Measurements from ENCODE around the gene XKR8. TPM values are rescaled to one million over a fixed set of nuclear protein-coding genes. Genes with fewer than 3 reads are reported as not detected.

Gene XKR8
- total RNA-seq, 4 donors from 2014 or later: 2.8 to 8.2 (median 5.0) TPM; not detected in 1

GRCh38 chr1:27936370-27936769 is 23.4 kb upstream of the XKR8 start:
- Histone ChIP-seq H3K4me1 (no peaks in the 10 kb centered on the region), H3K9me3 (no peaks in the 10 kb centered on the region), H3K27ac (no peak overlapping the region), H3K4me3 (no peak overlapping the region), H3K27me3 (no peaks in the 10 kb centered on the region), H3K36me3 (no peaks in the 10 kb centered on the region)
- no peak for DNase-seq
- TF ChIP-seq POLR2A (IDR thresholded peaks at IDR 0.05) (no peak), CTCF (IDR thresholded peaks at IDR 0.05) (no peak)
- intact Hi-C loops (cut with DNase I; ENCODE audit: low total_unique reads): no loop called here

- no peak for DNase-seq
- Histone ChIP-seq H3K4me3 (no peak overlapping the region), H3K4me1 (no peaks in the 10 kb centered on the region), H3K27ac (no peak overlapping the region), H3K36me3 (no peaks in the 10 kb centered on the region), H3K9me3 (no peaks in the 10 kb centered on the region), H3K27me3 (no peaks in the 10 kb centered on the region)
- intact Hi-C loops (cut with DNase I; ENCODE audit: low total_unique reads): no loop called here
- TF ChIP-seq CTCF (IDR thresholded peaks at IDR 0.05): no peak
- TF ChIP-seq POLR2A (IDR thresholded peaks at IDR 0.05): no peak
Observed at GRCh38 chr1:27937524-27937836, 22.3 kb upstream of the XKR8 start.

- no peaks in the 10 kb centered on the region for H3K9me3 ChIP-seq
- intact Hi-C loops (cut with DNase I; ENCODE audit: low total_unique reads): no loop called here
Observed at GRCh38 chr1:27938488-27938887, 21.3 kb upstream of the XKR8 start.

GRCh38 chr1:27940297-27940696 is 19.5 kb upstream of the XKR8 start:
- Histone ChIP-seq H3K4me3 (no peak overlapping the region), H3K36me3 (no peaks in the 10 kb centered on the region), H3K9me3 (no peaks in the 10 kb centered on the region), H3K4me1 (no peaks in the 10 kb centered on the region), H3K27ac (no peak overlapping the region), H3K27me3 (no peaks in the 10 kb centered on the region)
- no peak for DNase-seq
- TF ChIP-seq POLR2A (IDR thresholded peaks at IDR 0.05): no peak
- TF ChIP-seq CTCF (IDR thresholded peaks at IDR 0.05): no peak
- intact Hi-C loops (cut with DNase I; ENCODE audit: low total_unique reads): no loop called here

More at GRCh38 chr1:27938488-27938887, 21.3 kb upstream of the XKR8 start:
- Histone ChIP-seq H3K4me3 (no peak overlapping the region), H3K4me1 (no peaks in the 10 kb centered on the region), H3K27ac (no peak overlapping the region), H3K27me3 (no peaks in the 10 kb centered on the region), H3K36me3 (no peaks in the 10 kb centered on the region)
- no peak for DNase-seq
- TF ChIP-seq POLR2A (IDR thresholded peaks at IDR 0.05): no peak
- TF ChIP-seq CTCF (IDR thresholded peaks at IDR 0.05): no peak

GRCh38 chr1:27940870-27941560 is 18.8 kb upstream of the XKR8 start:
- no peak for DNase-seq
- Histone ChIP-seq H3K4me1 (no peaks in the 10 kb centered on the region), H3K4me3 (no peak overlapping the region), H3K27me3 (no peaks in the 10 kb centered on the region), H3K27ac (no peak overlapping the region), H3K9me3 (no peaks in the 10 kb centered on the region), H3K36me3 (no peaks in the 10 kb centered on the region)
- no peak for TF ChIP-seq POLR2A (IDR thresholded peaks at IDR 0.05)
- TF ChIP-seq CTCF (IDR thresholded peaks at IDR 0.05): no peak
- intact Hi-C loops (cut with DNase I; ENCODE audit: low total_unique reads): no loop called here
